Fibroblast of lung (primary cell): ENCODE results near the gene IL10RA. TPM values are rescaled to one million over a fixed set of nuclear protein-coding genes. Genes with fewer than 3 reads are reported as not detected.

ENCODE experiments used
- DNase-seq, 2 donors: peaks; one replicate each; pipeline versions ENCODE4 v3.0.0 to v3.0.0-alpha.2; 2010; ENCODE audit warnings: low read depth in 2 of 2
- H2AFZ ChIP-seq: 2 replicates; pipeline ENCODE4 v1.5.1; 2012; ENCODE audit warnings: low read length, control low read depth, inconsistent platforms
- H3K27ac ChIP-seq: 2 replicates; pipeline ENCODE4 v1.5.1; 2011; ENCODE audit warnings: low read length, control low read depth; ENCODE audit not compliant: insufficient read depth
- H3K27me3 ChIP-seq: 2 replicates; pipeline ENCODE4 v1.5.1; 2011; ENCODE audit warnings: mild to moderate bottlenecking, low read length; ENCODE audit not compliant: control insufficient read depth, insufficient read depth
- H3K36me3 ChIP-seq: 2 replicates; pipeline ENCODE4 v1.5.1; 2011; ENCODE audit warnings: low read length; ENCODE audit not compliant: control insufficient read depth, insufficient read depth
- H3K4me1 ChIP-seq: 2 replicates; pipeline ENCODE4 v1.5.1; 2011; ENCODE audit warnings: low read length; ENCODE audit not compliant: control insufficient read depth, insufficient read depth; ENCODE audit errors: extremely low read depth
- H3K4me2 ChIP-seq: 2 replicates; pipeline ENCODE4 v1.5.1; 2011; ENCODE audit warnings: low read length, control low read depth; ENCODE audit not compliant: insufficient read depth; ENCODE audit errors: extremely low read depth
- H3K4me3 ChIP-seq, 4 experiments: fragments of 200-600 bp in 1 of 4; sonication (generic) in 1 of 4; replicated peaks in 1 of 4; 2 replicates each; pipeline ENCODE4 v1.5.1; 2011 to 2016; ENCODE audit warnings: low read length in 4 of 4, low read depth in 3 of 4, mild to moderate bottlenecking in 3 of 4, control low read depth in 2 of 4, inconsistent platforms in 1 of 4, mixed read lengths in 1 of 4; ENCODE audit not compliant: insufficient read depth in 1 of 4; ENCODE audit errors: control extremely low read depth in 1 of 4
- H3K79me2 ChIP-seq: 2 replicates; pipeline ENCODE4 v1.5.1; 2012; ENCODE audit warnings: mild to moderate bottlenecking, low read length, inconsistent platforms; ENCODE audit not compliant: control insufficient read depth, insufficient read depth
- H3K9ac ChIP-seq: 2 replicates; pipeline ENCODE4 v1.5.1; 2011; ENCODE audit warnings: mild to moderate bottlenecking, low read length, control low read depth; ENCODE audit not compliant: insufficient read depth
- H3K9me3 ChIP-seq: 2 replicates; pipeline ENCODE4 v1.5.1; 2012; ENCODE audit warnings: low read depth, low read length; ENCODE audit not compliant: control insufficient read depth, insufficient read depth
- H4K20me1 ChIP-seq: 2 replicates; pipeline ENCODE4 v1.5.1; 2011; ENCODE audit warnings: low read length; ENCODE audit not compliant: control insufficient read depth, insufficient read depth; ENCODE audit errors: extremely low read depth
- EZH2 ChIP-seq: IDR thresholded peaks from 2 replicates; pipeline ENCODE4 v1.5.1; 2012; ENCODE audit warnings: low read length, control low read depth, mild to moderate bottlenecking; ENCODE audit errors: missing control alignments
- polyA plus RNA-seq, 2 donors: library from polyadenylated mRNA; depleted of rRNA in 1 of 2; stranded (reverse) in 1 of 2; unstranded in 1 of 2; fragments of >200 nt; gene quantifications; 2 replicates each; pipeline ENCODE4 v1.2.1, GENCODE V29; 2011 to 2012; ENCODE audit warnings: missing spikeins in 1 of 2
- total RNA-seq: library from RNA; depleted of rRNA; stranded (reverse); fragments of >200 nt; gene quantifications from 2 replicates; pipeline ENCODE4 v1.2.1, GENCODE V29; 2014
- TF ChIP-seq, protein P1 (sequence below), 2 donors: IDR thresholded peaks in 1 of 2; conservative IDR thresholded peaks in 1 of 2; 1 replicate in 1 of 2; 2 replicates in 1 of 2; pipeline ENCODE4 v1.5.1; 2011 to 2012; ENCODE audit warnings: low read length in 2 of 2, control low read depth in 1 of 2, inconsistent platforms in 1 of 2, low read depth in 1 of 2, mild to moderate bottlenecking in 1 of 2

The IL10RA gene
- total and polyA plus RNA-seq, 2 donors (not counting 1 experiment from before 2014, with no cell fraction given), result 0.17 TPM; not detected in 1

DNA sequence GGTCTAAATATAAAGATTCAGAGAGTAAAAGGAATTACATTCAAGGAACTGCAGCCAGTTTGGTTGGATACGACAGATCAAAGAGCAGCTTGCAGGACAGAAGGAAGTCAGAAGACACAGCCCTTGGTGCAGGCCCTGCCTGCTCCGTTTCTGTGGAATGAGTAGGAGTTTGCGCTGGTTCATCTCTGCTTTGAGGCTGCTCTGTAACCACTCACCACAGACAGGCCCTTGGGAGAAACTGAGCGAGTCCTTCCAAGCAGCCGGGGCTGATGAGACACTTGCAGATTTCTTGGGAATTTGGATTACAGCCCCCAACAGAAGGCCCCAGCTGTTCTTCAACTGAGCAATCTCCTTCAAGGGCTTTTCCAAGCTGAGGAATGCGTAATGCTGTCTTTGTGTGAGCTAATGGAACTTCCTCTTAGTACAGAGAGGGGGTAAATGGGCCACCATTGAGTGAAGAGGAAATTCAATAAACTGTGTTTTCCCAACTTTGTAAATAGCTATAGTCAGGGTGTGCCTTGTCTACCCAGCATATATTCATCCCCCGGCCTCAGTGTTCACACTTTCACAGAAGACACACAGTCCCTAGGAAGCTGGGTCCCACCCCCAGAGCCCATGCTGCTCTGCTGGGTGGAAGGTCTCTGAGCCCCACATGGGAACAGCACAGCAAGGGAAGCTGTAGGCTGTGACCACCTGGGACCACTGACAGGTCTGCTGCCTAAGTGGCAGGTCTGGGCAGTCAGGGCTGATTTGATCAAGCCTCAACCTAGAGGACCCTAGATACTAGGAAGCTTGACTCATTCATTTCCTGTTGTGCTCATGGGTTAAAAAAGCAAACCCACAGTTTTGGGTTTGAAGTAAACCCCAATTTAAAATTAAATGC lies 16.6 kb downstream of the IL10RA start:
- H3K4me3 ChIP-seq, result no peak overlapping the region
- H3K27ac ChIP-seq, result no peak overlapping the region
- no peak overlapping the region for H2AFZ ChIP-seq
- H3K9me3 ChIP-seq, result no peaks in the 10 kb centered on the region
- H3K27me3 ChIP-seq, result no peaks in the 10 kb centered on the region
- H3K9ac ChIP-seq, result no peak overlapping the region
- H3K4me1 ChIP-seq, result no peaks in the 10 kb centered on the region
- TF ChIP-seq, protein P1, sequence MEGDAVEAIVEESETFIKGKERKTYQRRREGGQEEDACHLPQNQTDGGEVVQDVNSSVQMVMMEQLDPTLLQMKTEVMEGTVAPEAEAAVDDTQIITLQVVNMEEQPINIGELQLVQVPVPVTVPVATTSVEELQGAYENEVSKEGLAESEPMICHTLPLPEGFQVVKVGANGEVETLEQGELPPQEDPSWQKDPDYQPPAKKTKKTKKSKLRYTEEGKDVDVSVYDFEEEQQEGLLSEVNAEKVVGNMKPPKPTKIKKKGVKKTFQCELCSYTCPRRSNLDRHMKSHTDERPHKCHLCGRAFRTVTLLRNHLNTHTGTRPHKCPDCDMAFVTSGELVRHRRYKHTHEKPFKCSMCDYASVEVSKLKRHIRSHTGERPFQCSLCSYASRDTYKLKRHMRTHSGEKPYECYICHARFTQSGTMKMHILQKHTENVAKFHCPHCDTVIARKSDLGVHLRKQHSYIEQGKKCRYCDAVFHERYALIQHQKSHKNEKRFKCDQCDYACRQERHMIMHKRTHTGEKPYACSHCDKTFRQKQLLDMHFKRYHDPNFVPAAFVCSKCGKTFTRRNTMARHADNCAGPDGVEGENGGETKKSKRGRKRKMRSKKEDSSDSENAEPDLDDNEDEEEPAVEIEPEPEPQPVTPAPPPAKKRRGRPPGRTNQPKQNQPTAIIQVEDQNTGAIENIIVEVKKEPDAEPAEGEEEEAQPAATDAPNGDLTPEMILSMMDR (conservative IDR thresholded peaks at IDR 0.05 in 1 of 2, IDR thresholded peaks at IDR 0.05 in 1 of 2; ENCODE audit: low read depth in 1 of 2, low read length in 2 of 2), result no peak
- TF ChIP-seq EZH2, result no peak
- H3K79me2 ChIP-seq, result no peaks in the 10 kb centered on the region
- H3K36me3 ChIP-seq, result no peaks in the 10 kb centered on the region
- peak in 1 of 2 donors; percentile 22 for DNase-seq
- H3K4me2 ChIP-seq, result no peak overlapping the region
- no peaks in the 10 kb centered on the region for H4K20me1 ChIP-seq

DNA sequence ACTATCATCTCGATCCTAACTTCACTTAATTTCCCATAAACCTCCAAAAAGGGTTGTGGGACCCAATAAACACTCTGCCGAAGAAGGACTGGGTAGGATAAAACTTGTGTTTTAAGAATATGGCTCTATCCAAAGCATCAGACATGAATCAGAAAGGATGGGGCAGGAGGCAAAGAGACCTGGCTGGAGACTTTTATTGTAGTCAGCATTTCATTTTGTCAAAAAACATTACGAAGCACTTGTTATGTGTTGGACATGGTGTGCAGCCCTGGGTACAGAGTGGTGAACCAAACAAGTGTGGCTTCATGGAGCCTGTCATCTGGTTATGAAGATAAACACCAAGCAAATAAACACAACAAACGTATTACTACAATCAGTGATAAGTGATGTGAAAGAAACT lies 17.3 kb downstream of the IL10RA start:
- Histone ChIP-seq H3K36me3 (no peaks in the 10 kb centered on the region), H3K4me2 (no peak overlapping the region), H3K27me3 (no peaks in the 10 kb centered on the region), H3K4me3 (no peak overlapping the region), H3K9me3 (no peaks in the 10 kb centered on the region), H3K79me2 (no peaks in the 10 kb centered on the region), H3K9ac (no peak overlapping the region), H3K27ac (no peak overlapping the region), H2AFZ (no peak overlapping the region), H3K4me1 (no peaks in the 10 kb centered on the region), H4K20me1 (no peaks in the 10 kb centered on the region)
- no peak for TF ChIP-seq EZH2
- no peak for DNase-seq

DNA sequence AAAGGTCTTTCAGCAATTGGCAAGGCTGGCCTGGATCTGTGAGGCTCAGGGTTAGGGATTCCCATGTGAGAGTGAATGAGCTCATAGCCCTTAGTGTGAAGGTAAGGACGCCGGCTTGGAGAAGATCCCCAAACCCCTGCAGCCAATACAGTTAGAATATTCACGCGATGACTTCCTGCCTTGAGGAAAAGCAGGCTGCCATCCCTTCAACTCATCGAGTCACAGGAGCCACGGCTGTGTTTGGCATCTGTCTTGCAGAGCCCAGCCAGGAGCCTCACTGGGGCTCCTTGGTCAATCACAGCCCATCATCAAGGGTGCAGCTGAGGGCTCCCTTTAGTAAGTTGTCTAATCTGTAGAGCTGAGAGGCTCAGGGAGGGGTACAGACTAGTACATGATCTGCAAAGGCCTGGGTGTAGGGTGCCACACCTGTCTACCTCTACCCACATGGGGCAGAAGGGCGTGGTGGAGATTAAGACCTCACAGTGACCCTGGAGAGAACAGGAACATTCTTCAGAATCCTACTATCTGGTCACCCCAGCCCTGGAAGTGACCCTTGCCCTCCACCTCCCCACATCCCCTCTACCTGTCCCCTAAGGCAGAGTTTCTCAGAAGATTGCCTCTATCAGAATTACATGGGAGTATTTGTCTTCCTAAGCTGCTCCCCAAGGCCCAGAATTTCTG lies 18.5 kb downstream of the IL10RA start:
- Histone ChIP-seq H3K4me2 (no peak overlapping the region), H3K27me3 (no peaks in the 10 kb centered on the region), H3K36me3 (no peaks in the 10 kb centered on the region), H3K4me1 (no peaks in the 10 kb centered on the region), H3K79me2 (no peaks in the 10 kb centered on the region), H3K9ac (no peak overlapping the region), H3K9me3 (no peaks in the 10 kb centered on the region), H2AFZ (no peak overlapping the region), H3K27ac (no peak overlapping the region), H4K20me1 (no peaks in the 10 kb centered on the region), H3K4me3 (no peak overlapping the region)
- TF ChIP-seq EZH2, result no peak
- TF ChIP-seq, protein P1 (conservative IDR thresholded peaks at IDR 0.05 in 1 of 2, IDR thresholded peaks at IDR 0.05 in 1 of 2; ENCODE audit: low read depth in 1 of 2, low read length in 2 of 2), result no peak
- DNase-seq, result no peak
